SK-N-SH treated with all-trans-retinoic acid at 6 μM for 48 hours (cell line): ENCODE results near the gene EPHA4.

Experiments used
- ATAC-seq: fragments of 200-7000 bp; cut with Tn5 transposase; 3 replicates; pipeline ENCODE4 v1.9.1; 2020; ENCODE audit warnings: mild to moderate bottlenecking, moderate library complexity
- ARNTL ChIP-seq: fragments of 450-650 bp; formaldehyde crosslinking; IDR thresholded peaks from 2 replicates; pipeline ENCODE4 v1.5.0; 2020; ENCODE audit warnings: low read depth, mild to moderate bottlenecking, moderate library complexity, borderline replicate concordance
- BACH2 ChIP-seq: fragments of 250-450 bp; sonication (Bioruptor Pico); IDR thresholded peaks from 2 replicates; pipeline ENCODE4 v1.9.0; 2021; ENCODE audit warnings: mild to moderate bottlenecking, borderline replicate concordance
- CSDC2 ChIP-seq: fragments of 250-450 bp; sonication (Bioruptor Pico); IDR thresholded peaks from 2 replicates; pipeline ENCODE4 v1.5.0; 2020; ENCODE audit warnings: mild to moderate bottlenecking, moderate library complexity
- ESRRG ChIP-seq: fragments of 250-450 bp; sonication (Bioruptor Pico); IDR thresholded peaks from 2 replicates; pipeline ENCODE4 v1.6.1; 2021; ENCODE audit warnings: mild to moderate bottlenecking
- GLIS3 ChIP-seq: fragments of 250-450 bp; sonication (Bioruptor Pico); IDR thresholded peaks from 2 replicates; pipeline ENCODE4 v1.5.0; 2020; ENCODE audit warnings: mild to moderate bottlenecking, moderate library complexity
- ISL1 ChIP-seq: fragments of 250-450 bp; sonication (Bioruptor Pico); IDR thresholded peaks from 2 replicates; pipeline ENCODE4 v2.1.2; 2022; ENCODE audit warnings: mild to moderate bottlenecking, moderate library complexity
- OSR1 ChIP-seq: fragments of 250-450 bp; sonication (Bioruptor Pico); IDR thresholded peaks from 2 replicates; pipeline ENCODE4 v1.8.0; 2022; ENCODE audit warnings: moderate library complexity, mild to moderate bottlenecking, inconsistent platforms
- PPARA ChIP-seq: fragments of 250-450 bp; sonication (Bioruptor Pico); IDR thresholded peaks from 2 replicates; pipeline ENCODE4 v1.5.0; 2020; ENCODE audit warnings: mild to moderate bottlenecking, borderline replicate concordance
- RARB ChIP-seq: fragments of 250-450 bp; sonication (Bioruptor Pico); IDR thresholded peaks from 2 replicates; pipeline ENCODE4 v1.8.0; 2021; ENCODE audit warnings: mild to moderate bottlenecking, moderate library complexity
- SNAI2 ChIP-seq: fragments of 250-450 bp; sonication (Bioruptor Pico); IDR thresholded peaks from 2 replicates; pipeline ENCODE4 v1.5.0; 2020; ENCODE audit warnings: mild to moderate bottlenecking, moderate library complexity
- TCF4 ChIP-seq: fragments of 250-450 bp; sonication (Bioruptor Pico); IDR thresholded peaks from 2 replicates; pipeline ENCODE4 v1.8.0; 2021; ENCODE audit warnings: mild to moderate bottlenecking, moderate library complexity, borderline replicate concordance
- TOX ChIP-seq: fragments of 250-450 bp; sonication (Bioruptor Pico); IDR thresholded peaks from 2 replicates; pipeline ENCODE4 v1.8.0; 2021; ENCODE audit warnings: mild to moderate bottlenecking, moderate library complexity, borderline replicate concordance
- ZC3H10 ChIP-seq: fragments of 250-450 bp; sonication (Bioruptor Pico); IDR thresholded peaks from 2 replicates; pipeline ENCODE4 v1.5.1; 2021; ENCODE audit warnings: mild to moderate bottlenecking, moderate library complexity
- ZFP3 ChIP-seq: fragments of 250-450 bp; sonication (Bioruptor Pico); IDR thresholded peaks from 2 replicates; pipeline ENCODE4 v1.5.0; 2020; ENCODE audit warnings: mild to moderate bottlenecking, moderate library complexity
- ZFP30 ChIP-seq: fragments of 450-650 bp; formaldehyde crosslinking; IDR thresholded peaks from 2 replicates; pipeline ENCODE4 v1.5.0; 2022; ENCODE audit warnings: mild to moderate bottlenecking, moderate library complexity
- ZNF565 ChIP-seq: fragments of 450-650 bp; formaldehyde crosslinking; conservative IDR thresholded peaks from 2 replicates; pipeline ENCODE4 v1.5.0; 2020; ENCODE audit warnings: low read depth, mild to moderate bottlenecking, moderate library complexity
- ZNF8 ChIP-seq: fragments of 450-650 bp; formaldehyde crosslinking; IDR thresholded peaks from 2 replicates; pipeline ENCODE4 v1.5.0; 2020; ENCODE audit warnings: mild to moderate bottlenecking, moderate library complexity
- TF ChIP-seq, protein P1 (sequence below): fragments of 250-450 bp; sonication (Bioruptor Pico); IDR thresholded peaks from 2 replicates; pipeline ENCODE4 v1.8.0; 2021; ENCODE audit warnings: low read depth, mild to moderate bottlenecking, moderate library complexity, borderline replicate concordance
- TF ChIP-seq, protein P2 (sequence below): fragments of 250-450 bp; sonication (Bioruptor Pico); IDR thresholded peaks from 2 replicates; pipeline ENCODE4 v1.5.0; 2020; ENCODE audit warnings: mild to moderate bottlenecking, moderate library complexity
- TF ChIP-seq, protein P3 (sequence below): fragments of 250-450 bp; sonication (Bioruptor Pico); IDR thresholded peaks from 2 replicates; pipeline ENCODE4 v1.8.0; 2020; ENCODE audit warnings: mild to moderate bottlenecking, moderate library complexity, borderline replicate concordance
- TF ChIP-seq, protein P4 (sequence below): fragments of 250-450 bp; sonication (Bioruptor Pico); IDR thresholded peaks from 2 replicates; pipeline ENCODE4 v1.5.1; 2021; ENCODE audit warnings: mild to moderate bottlenecking, moderate library complexity

EPHA4 gene

DNA sequence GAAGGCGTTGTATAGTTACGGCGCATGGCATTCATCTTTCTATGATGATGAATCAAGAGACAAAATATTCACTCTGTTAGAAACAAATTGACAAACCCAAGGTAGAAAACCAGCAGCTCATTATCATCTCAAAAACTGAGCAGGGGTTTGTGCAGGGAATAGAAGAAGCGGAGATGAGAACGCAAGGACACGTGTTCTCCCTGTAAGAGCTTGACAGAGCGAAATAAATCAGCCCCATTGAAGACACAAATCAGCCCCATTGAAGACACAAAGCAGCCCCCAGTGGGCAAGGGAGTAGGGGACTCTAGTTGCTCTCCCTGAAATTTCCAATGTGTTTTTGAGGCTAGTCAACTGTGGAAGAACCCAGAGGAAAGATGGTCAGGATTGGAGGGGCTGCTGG is 199.2 kb downstream of the EPHA4 start (continued):
- TF ChIP-seq, protein P1, sequence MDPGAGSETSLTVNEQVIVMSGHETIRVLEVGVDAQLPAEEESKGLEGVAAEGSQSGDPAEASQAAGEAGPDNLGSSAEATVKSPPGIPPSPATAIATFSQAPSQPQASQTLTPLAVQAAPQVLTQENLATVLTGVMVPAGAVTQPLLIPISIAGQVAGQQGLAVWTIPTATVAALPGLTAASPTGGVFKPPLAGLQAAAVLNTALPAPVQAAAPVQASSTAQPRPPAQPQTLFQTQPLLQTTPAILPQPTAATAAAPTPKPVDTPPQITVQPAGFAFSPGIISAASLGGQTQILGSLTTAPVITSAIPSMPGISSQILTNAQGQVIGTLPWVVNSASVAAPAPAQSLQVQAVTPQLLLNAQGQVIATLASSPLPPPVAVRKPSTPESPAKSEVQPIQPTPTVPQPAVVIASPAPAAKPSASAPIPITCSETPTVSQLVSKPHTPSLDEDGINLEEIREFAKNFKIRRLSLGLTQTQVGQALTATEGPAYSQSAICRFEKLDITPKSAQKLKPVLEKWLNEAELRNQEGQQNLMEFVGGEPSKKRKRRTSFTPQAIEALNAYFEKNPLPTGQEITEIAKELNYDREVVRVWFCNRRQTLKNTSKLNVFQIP (CRISPR knock-in tag): no peak

DNA sequence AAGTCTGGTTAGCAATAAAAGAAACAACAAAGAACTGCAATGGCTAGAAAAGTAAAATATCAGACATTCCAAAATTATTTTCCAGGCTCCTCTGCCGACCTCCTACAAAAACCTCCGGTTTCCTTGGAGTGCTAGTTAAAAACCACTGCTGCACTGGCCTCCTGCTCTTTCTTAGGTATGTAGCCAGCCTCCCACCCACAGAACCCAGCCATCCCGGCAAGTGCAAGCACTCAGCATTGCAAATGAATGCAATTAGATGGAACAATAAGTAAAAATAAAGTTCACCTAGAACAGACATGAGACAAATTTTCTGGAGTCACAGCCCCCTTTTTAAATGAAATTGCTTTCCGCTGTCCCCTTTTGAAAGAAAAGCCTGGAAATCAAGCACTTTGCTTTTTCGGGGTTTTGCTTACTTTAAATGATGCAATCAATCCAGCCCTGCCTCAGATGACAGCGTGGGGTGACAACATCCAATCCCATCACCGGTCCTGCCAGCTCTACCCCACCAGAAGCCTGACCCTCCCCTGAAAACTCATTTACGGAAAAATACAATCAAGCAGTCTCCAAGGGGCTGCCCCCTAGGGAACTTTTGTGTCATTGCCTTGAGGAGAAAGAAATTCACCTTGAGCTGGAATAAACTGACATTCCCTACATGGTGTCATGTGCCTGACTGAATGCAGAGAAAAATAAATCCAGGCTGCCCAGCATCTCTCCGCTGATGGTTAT is 199.8 kb downstream of the EPHA4 start:
- ATAC-seq: no peak
- TF ChIP-seq PPARA (CRISPR knock-in tag): no peak
- no peak for TF ChIP-seq TOX (CRISPR knock-in tag)
- no peak for TF ChIP-seq ARNTL (CRISPR knock-in tag)
- TF ChIP-seq, protein P2, sequence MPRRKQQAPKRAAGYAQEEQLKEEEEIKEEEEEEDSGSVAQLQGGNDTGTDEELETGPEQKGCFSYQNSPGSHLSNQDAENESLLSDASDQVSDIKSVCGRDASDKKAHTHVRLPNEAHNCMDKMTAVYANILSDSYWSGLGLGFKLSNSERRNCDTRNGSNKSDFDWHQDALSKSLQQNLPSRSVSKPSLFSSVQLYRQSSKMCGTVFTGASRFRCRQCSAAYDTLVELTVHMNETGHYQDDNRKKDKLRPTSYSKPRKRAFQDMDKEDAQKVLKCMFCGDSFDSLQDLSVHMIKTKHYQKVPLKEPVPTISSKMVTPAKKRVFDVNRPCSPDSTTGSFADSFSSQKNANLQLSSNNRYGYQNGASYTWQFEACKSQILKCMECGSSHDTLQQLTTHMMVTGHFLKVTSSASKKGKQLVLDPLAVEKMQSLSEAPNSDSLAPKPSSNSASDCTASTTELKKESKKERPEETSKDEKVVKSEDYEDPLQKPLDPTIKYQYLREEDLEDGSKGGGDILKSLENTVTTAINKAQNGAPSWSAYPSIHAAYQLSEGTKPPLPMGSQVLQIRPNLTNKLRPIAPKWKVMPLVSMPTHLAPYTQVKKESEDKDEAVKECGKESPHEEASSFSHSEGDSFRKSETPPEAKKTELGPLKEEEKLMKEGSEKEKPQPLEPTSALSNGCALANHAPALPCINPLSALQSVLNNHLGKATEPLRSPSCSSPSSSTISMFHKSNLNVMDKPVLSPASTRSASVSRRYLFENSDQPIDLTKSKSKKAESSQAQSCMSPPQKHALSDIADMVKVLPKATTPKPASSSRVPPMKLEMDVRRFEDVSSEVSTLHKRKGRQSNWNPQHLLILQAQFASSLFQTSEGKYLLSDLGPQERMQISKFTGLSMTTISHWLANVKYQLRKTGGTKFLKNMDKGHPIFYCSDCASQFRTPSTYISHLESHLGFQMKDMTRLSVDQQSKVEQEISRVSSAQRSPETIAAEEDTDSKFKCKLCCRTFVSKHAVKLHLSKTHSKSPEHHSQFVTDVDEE (CRISPR knock-in tag): no peak
- TF ChIP-seq SNAI2 (CRISPR knock-in tag): no peak
- TF ChIP-seq, protein P3, sequence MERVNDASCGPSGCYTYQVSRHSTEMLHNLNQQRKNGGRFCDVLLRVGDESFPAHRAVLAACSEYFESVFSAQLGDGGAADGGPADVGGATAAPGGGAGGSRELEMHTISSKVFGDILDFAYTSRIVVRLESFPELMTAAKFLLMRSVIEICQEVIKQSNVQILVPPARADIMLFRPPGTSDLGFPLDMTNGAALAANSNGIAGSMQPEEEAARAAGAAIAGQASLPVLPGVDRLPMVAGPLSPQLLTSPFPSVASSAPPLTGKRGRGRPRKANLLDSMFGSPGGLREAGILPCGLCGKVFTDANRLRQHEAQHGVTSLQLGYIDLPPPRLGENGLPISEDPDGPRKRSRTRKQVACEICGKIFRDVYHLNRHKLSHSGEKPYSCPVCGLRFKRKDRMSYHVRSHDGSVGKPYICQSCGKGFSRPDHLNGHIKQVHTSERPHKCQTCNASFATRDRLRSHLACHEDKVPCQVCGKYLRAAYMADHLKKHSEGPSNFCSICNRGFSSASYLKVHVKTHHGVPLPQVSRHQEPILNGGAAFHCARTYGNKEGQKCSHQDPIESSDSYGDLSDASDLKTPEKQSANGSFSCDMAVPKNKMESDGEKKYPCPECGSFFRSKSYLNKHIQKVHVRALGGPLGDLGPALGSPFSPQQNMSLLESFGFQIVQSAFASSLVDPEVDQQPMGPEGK (CRISPR knock-in tag): no peak
- TF ChIP-seq OSR1 (CRISPR knock-in tag): no peak
- TF ChIP-seq ESRRG (CRISPR knock-in tag): no peak
- TF ChIP-seq ZFP3 (CRISPR knock-in tag): no peak
- no peak for TF ChIP-seq RARB (CRISPR knock-in tag)
- TF ChIP-seq, protein P1 (CRISPR knock-in tag): no peak
- TF ChIP-seq TCF4 (CRISPR knock-in tag): no peak
- no peak for TF ChIP-seq ZFP30
- no peak for TF ChIP-seq BACH2 (CRISPR knock-in tag)
- no peak for TF ChIP-seq CSDC2 (CRISPR knock-in tag)
- no peak for TF ChIP-seq ZNF565 (CRISPR knock-in tag)
- TF ChIP-seq GLIS3 (CRISPR knock-in tag): no peak
- TF ChIP-seq ZNF8 (CRISPR knock-in tag): no peak
- TF ChIP-seq ISL1 (CRISPR knock-in tag): no peak
- no peak for TF ChIP-seq ZC3H10 (CRISPR knock-in tag)

DNA sequence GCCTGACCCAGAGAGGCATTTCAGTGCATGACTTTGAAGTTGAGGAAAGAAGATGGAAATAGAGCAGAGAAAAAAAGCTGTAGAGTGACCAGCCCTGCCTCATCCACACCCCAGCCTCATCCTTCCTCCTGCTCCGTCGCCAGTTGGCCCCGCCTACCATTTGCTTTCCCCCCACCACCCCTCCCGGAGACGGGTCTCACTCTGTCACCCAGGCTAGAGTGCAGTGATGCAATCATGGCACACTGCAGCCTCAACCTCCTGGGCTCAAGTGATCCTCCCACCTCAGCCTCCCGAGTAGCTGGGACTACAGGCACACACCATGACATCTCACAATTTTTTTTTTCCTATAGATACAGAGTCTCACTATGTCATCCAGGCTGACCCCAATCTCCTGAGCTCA is 200.8 kb downstream of the EPHA4 start:
- no peak for ATAC-seq
- TF ChIP-seq, protein P4, sequence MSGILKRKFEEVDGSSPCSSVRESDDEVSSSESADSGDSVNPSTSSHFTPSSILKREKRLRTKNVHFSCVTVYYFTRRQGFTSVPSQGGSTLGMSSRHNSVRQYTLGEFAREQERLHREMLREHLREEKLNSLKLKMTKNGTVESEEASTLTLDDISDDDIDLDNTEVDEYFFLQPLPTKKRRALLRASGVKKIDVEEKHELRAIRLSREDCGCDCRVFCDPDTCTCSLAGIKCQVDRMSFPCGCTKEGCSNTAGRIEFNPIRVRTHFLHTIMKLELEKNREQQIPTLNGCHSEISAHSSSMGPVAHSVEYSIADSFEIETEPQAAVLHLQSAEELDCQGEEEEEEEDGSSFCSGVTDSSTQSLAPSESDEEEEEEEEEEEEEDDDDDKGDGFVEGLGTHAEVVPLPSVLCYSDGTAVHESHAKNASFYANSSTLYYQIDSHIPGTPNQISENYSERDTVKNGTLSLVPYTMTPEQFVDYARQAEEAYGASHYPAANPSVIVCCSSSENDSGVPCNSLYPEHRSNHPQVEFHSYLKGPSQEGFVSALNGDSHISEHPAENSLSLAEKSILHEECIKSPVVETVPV (CRISPR knock-in tag): no peak
- TF ChIP-seq RARB (CRISPR knock-in tag) (no peak), PPARA (CRISPR knock-in tag) (no peak), ZNF565 (CRISPR knock-in tag) (no peak), SNAI2 (CRISPR knock-in tag) (no peak), ZC3H10 (CRISPR knock-in tag) (no peak), GLIS3 (CRISPR knock-in tag) (no peak), ZFP30 (no peak), OSR1 (CRISPR knock-in tag) (no peak), ISL1 (CRISPR knock-in tag) (no peak), ARNTL (CRISPR knock-in tag) (no peak), ZNF8 (CRISPR knock-in tag) (no peak)
- TF ChIP-seq, protein P1 (CRISPR knock-in tag): no peak
- TF ChIP-seq, protein P2 (CRISPR knock-in tag): no peak
